ENCODE data around the gene DTNA. TPM values are rescaled to one million over a fixed set of nuclear protein-coding genes. Genes with fewer than 3 reads are reported as not detected.

The DTNA gene
- total RNA-seq, 1 experiment from 2014 or later: 7.8 TPM

DNA sequence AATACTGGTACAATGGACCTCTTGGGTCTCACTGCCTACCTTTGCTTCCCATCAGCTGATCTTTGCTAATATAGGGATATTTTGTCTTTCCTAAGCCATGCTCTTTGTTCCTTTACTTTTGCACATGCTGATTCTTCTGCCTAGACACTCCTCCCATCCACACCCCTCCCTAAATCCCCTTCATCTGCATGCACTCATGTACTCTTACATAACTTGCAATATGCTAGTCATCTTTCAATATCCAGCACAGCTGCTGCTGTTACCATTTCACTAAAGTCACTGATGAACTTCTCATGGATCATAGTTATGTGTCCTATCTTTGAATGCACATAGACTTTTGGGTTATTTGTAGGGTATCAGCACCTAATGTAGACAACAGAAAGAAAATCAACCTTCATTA, 18.5 kb upstream of the DTNA start:
- no peaks in the 10 kb centered on the region for H3K9me2 ChIP-seq (replicated peaks; ENCODE audit: low read length)
- H3F3A ChIP-seq (ENCODE audit: low read length, unreplicated experiment): no peaks in the 10 kb centered on the region
- no peak overlapping the region for H2AFZ ChIP-seq (ENCODE audit: low read length)
- ChIA-PET CTCF (no interaction called here), POLR2A (ENCODE audit: unreplicated experiment) (no interaction called here)
- intact Hi-C loops (cut with micrococcal nuclease): no loop called here
- H3K27me3 ChIP-seq (ENCODE audit: low read length): no peaks in the 10 kb centered on the region
- H3K27ac ChIP-seq (ENCODE audit: low read length): no peak overlapping the region
- H3K4me3 ChIP-seq (ENCODE audit: low read length): no peak overlapping the region
- no peaks in the 10 kb centered on the region for H3K79me2 ChIP-seq (ENCODE audit: low read length)
- H3K9ac ChIP-seq (ENCODE audit: low read length): no peak overlapping the region
- peaks cover under 1% of the 10 kb centered on the region; the same call in 1 of the 2 replicates for H3K4me1 ChIP-seq (ENCODE audit: insufficient read depth, low read length)
- no TSS peak for BruUV-seq (replicated peaks)
- H3K36me3 ChIP-seq (ENCODE audit: low read depth, low read length): no peaks in the 10 kb centered on the region
- H4K20me1 ChIP-seq (ENCODE audit: low read length): no peaks in the 10 kb centered on the region
- H3K9me3 ChIP-seq (ENCODE audit: low read length): no peaks in the 10 kb centered on the region
- no peak for DNase-seq
- TF ChIP-seq EZH2phosphoT487 (IDR thresholded peaks at IDR 0.05; ENCODE audit: borderline replicate concordance, low read length) (no peak), EZH2 (IDR thresholded peaks at IDR 0.05; ENCODE audit: low read length, unreplicated experiment) (no peak)
- TF ChIP-seq, protein P1, sequence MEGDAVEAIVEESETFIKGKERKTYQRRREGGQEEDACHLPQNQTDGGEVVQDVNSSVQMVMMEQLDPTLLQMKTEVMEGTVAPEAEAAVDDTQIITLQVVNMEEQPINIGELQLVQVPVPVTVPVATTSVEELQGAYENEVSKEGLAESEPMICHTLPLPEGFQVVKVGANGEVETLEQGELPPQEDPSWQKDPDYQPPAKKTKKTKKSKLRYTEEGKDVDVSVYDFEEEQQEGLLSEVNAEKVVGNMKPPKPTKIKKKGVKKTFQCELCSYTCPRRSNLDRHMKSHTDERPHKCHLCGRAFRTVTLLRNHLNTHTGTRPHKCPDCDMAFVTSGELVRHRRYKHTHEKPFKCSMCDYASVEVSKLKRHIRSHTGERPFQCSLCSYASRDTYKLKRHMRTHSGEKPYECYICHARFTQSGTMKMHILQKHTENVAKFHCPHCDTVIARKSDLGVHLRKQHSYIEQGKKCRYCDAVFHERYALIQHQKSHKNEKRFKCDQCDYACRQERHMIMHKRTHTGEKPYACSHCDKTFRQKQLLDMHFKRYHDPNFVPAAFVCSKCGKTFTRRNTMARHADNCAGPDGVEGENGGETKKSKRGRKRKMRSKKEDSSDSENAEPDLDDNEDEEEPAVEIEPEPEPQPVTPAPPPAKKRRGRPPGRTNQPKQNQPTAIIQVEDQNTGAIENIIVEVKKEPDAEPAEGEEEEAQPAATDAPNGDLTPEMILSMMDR (conservative IDR thresholded peaks at IDR 0.05; ENCODE audit: low read depth, low read length): no peak
- no peak for ATAC-seq
- H3K4me2 ChIP-seq (ENCODE audit: low read length): no peak overlapping the region

DNA sequence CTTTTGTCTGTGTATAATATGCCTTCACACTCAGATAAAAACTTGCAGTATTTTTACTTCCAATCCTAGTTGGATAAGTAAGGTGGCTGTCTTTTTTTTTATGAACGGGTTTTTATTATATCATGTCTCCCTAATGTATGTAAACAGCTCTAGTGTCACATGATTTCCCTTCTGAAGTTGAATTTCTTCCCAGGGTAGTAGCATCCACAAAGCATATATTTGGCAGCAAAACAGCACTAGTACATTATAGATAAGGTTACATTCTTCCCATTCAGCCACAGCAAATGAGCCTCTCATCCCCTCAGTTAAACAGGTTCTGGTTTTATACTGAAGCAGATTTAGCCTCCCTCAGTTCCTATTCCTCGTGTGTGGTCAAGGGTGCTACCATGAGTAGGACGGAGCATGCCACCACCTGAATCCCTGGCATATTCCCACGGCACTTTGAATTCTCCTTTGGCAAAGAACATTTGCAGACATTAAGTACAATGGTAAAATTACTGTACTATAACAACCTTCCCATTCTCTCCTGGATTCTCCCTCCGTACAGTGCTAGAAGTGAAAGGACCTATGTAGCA, 15.4 kb upstream of the DTNA start:
- no peaks in the 10 kb centered on the region for H4K20me1 ChIP-seq (ENCODE audit: low read length)
- no peak for DNase-seq
- intact Hi-C loops (cut with micrococcal nuclease): no loop called here
- peaks cover 15% of the 10 kb centered on the region for H3K4me1 ChIP-seq (ENCODE audit: insufficient read depth, low read length)
- no peaks in the 10 kb centered on the region for H3K27me3 ChIP-seq (ENCODE audit: low read length)
- H2AFZ ChIP-seq (ENCODE audit: low read length): no peak overlapping the region
- no peak for ATAC-seq
- H3K27ac ChIP-seq (ENCODE audit: low read length): no peak overlapping the region
- POLR2A ChIA-PET (ENCODE audit: unreplicated experiment): interaction anchor here (0.6 kb wide), 1 partner anchor 72 kb away, joined by 4 read pairs; no protein-coding TSS in a partner anchor
- H3K9me2 ChIP-seq (replicated peaks; ENCODE audit: low read length): no peaks in the 10 kb centered on the region
- no peaks in the 10 kb centered on the region for H3K36me3 ChIP-seq (ENCODE audit: low read depth, low read length)
- H3K9ac ChIP-seq (ENCODE audit: low read length): no peak overlapping the region
- H3K9me3 ChIP-seq (ENCODE audit: low read length): no peaks in the 10 kb centered on the region
- CTCF ChIA-PET: no interaction called here
- H3F3A ChIP-seq (ENCODE audit: low read length, unreplicated experiment): no peaks in the 10 kb centered on the region
- no TSS peak for BruUV-seq (replicated peaks)
- no peaks in the 10 kb centered on the region for H3K79me2 ChIP-seq (ENCODE audit: low read length)
- TF ChIP-seq EZH2 (IDR thresholded peaks at IDR 0.05; ENCODE audit: low read length, unreplicated experiment) (no peak), EZH2phosphoT487 (IDR thresholded peaks at IDR 0.05; ENCODE audit: borderline replicate concordance, low read length) (no peak)
- TF ChIP-seq, protein P1 (conservative IDR thresholded peaks at IDR 0.05; ENCODE audit: low read depth, low read length): no peak
- no peak overlapping the region for H3K4me3 ChIP-seq (ENCODE audit: low read length)
- no peak overlapping the region for H3K4me2 ChIP-seq (ENCODE audit: low read length)

DNA sequence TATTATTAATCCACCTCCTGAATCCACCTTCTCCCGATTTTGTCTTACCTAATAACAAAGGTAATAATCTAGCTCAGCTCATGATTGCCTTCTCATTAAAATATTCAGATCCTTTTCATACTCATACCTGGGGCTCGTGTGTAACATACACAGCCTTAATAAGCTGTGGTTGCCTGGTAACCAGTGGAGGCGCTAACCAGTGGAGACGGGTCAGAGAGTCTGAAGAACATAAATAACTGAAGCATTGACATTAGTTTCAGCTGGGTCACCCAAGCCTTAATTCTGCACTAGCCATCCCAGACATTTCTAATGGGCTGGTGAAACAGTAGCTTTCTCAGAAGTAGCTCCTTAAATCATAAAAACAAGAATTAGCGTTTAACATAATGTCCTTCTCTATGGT, 14.8 kb upstream of the DTNA start:
- H3K9me3 ChIP-seq (ENCODE audit: low read length): no peaks in the 10 kb centered on the region
- H3K4me1 ChIP-seq (ENCODE audit: insufficient read depth, low read length): peaks cover 15% of the 10 kb centered on the region
- no peak overlapping the region for H3K4me2 ChIP-seq (ENCODE audit: low read length)
- intact Hi-C loops (cut with micrococcal nuclease): no loop called here
- H3K4me3 ChIP-seq (ENCODE audit: low read length): no peak overlapping the region
- CTCF ChIA-PET: interaction anchor here (0.6 kb wide), 1 partner anchor 114 kb away, joined by 3 read pairs; no protein-coding TSS in a partner anchor
- no peak overlapping the region for H3K9ac ChIP-seq (ENCODE audit: low read length)
- H2AFZ ChIP-seq (ENCODE audit: low read length): no peak overlapping the region
- DNase-seq (no peak), ATAC-seq (no peak)
- POLR2A ChIA-PET (ENCODE audit: unreplicated experiment): interaction anchor here (0.6 kb wide), 1 partner anchor 73 kb away, joined by 4 read pairs; no protein-coding TSS in a partner anchor
- no peaks in the 10 kb centered on the region for H3K9me2 ChIP-seq (replicated peaks; ENCODE audit: low read length)
- H3K27ac ChIP-seq (ENCODE audit: low read length): no peak overlapping the region
- no peaks in the 10 kb centered on the region for H4K20me1 ChIP-seq (ENCODE audit: low read length)
- TF ChIP-seq EZH2 (IDR thresholded peaks at IDR 0.05; ENCODE audit: low read length, unreplicated experiment) (no peak), EZH2phosphoT487 (IDR thresholded peaks at IDR 0.05; ENCODE audit: borderline replicate concordance, low read length) (no peak)
- TF ChIP-seq, protein P1 (conservative IDR thresholded peaks at IDR 0.05; ENCODE audit: low read depth, low read length): no peak
- H3K36me3 ChIP-seq (ENCODE audit: low read depth, low read length): no peaks in the 10 kb centered on the region
- H3K27me3 ChIP-seq (ENCODE audit: low read length): no peaks in the 10 kb centered on the region
- BruUV-seq (replicated peaks): no TSS peak
- no peaks in the 10 kb centered on the region for H3K79me2 ChIP-seq (ENCODE audit: low read length)
- H3F3A ChIP-seq (ENCODE audit: low read length, unreplicated experiment): no peaks in the 10 kb centered on the region

Measured in PC-3 (cell line).